NCI-H187 treated with DMSO at 0.1 percent for 48 hours (cell line): ENCODE data around the gene HINFP.
"Not testable (repeated sequence)": the region's sequence is repeated elsewhere in the genome, so short reads cannot be mapped to it uniquely, and the experiment has no call there.

Experiments
- DNase-seq: peaks from one replicate; lab custom pipeline; 2025; lab: John Stamatoyannopoulos, UW

Gene HINFP

GRCh38 chr11:119117004-119117706 lies 4.2 kb upstream of the HINFP start:
- no peak for DNase-seq

GRCh38 chr11:119118227-119118626 lies 3.2 kb upstream of the HINFP start:
- no peak for DNase-seq

- DNase-seq: no peak
These were observed 2.4 kb upstream of the HINFP start for GRCh38 chr11:119118946-119119345.

GRCh38 chr11:119120639-119121007 lies 757 bp upstream of the HINFP start:
- no peak for DNase-seq

- no peak for DNase-seq
These were observed 388 bp downstream of the HINFP start for GRCh38 chr11:119121811-119122124.

GRCh38 chr11:119125821-119126220 lies 4.4 kb downstream of the HINFP start:
- DNase-seq: no peak

- DNase-seq: no peak
These were observed 5.4 kb downstream of the HINFP start for GRCh38 chr11:119126675-119127268.

GRCh38 chr11:119130662-119131061 lies 9.3 kb downstream of the HINFP start:
- no peak for DNase-seq

- no peak for DNase-seq
These were observed 13.1 kb downstream of the HINFP start for GRCh38 chr11:119134389-119134978.

- not testable (repeated sequence) for DNase-seq
These were observed 17.9 kb downstream of the HINFP start for GRCh38 chr11:119139276-119139675.

- no peak for DNase-seq
These were observed 23.6 kb downstream of the HINFP start for GRCh38 chr11:119144825-119145486.

- no peak for DNase-seq
These were observed 24.2 kb downstream of the HINFP start for GRCh38 chr11:119145551-119145950.

- DNase-seq: no peak
These were observed 26.4 kb downstream of the HINFP start for GRCh38 chr11:119147604-119148333.

GRCh38 chr11:119148720-119149017 lies 27.3 kb downstream of the HINFP start:
- no peak for DNase-seq

GRCh38 chr11:119149018-119149785 lies 27.8 kb downstream of the HINFP start, which contains the start of gene ABCG4:
Gene ABCG4, plus strand, starts transcription at chr11:119149052. Its CDS starts 914 bp downstream, at chr11:119149966.
- no peak for DNase-seq

GRCh38 chr11:119149786-119150275 lies 28.5 kb downstream of the HINFP start:
- DNase-seq: no peak

- no peak for DNase-seq
These were observed 30.7 kb downstream of the HINFP start for GRCh38 chr11:119152043-119152442.

GRCh38 chr11:119152604-119153003 lies 31.2 kb downstream of the HINFP start:
- DNase-seq: no peak

- DNase-seq: no peak
These were observed 31.9 kb downstream of the HINFP start for GRCh38 chr11:119153049-119153818.

- DNase-seq: no peak
These were observed 32.8 kb downstream of the HINFP start for GRCh38 chr11:119154178-119154577.
